Measurements from ENCODE around the gene ROM1.
A peak's percentile ranks its signal among the peaks of the same experiment; 100 is the strongest.
"Not testable (repeated sequence)": the region's sequence is repeated elsewhere in the genome, so short reads cannot be mapped to it uniquely, and the experiment has no call there.

ROM1 gene, protein sequence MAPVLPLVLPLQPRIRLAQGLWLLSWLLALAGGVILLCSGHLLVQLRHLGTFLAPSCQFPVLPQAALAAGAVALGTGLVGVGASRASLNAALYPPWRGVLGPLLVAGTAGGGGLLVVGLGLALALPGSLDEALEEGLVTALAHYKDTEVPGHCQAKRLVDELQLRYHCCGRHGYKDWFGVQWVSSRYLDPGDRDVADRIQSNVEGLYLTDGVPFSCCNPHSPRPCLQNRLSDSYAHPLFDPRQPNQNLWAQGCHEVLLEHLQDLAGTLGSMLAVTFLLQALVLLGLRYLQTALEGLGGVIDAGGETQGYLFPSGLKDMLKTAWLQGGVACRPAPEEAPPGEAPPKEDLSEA

DNA sequence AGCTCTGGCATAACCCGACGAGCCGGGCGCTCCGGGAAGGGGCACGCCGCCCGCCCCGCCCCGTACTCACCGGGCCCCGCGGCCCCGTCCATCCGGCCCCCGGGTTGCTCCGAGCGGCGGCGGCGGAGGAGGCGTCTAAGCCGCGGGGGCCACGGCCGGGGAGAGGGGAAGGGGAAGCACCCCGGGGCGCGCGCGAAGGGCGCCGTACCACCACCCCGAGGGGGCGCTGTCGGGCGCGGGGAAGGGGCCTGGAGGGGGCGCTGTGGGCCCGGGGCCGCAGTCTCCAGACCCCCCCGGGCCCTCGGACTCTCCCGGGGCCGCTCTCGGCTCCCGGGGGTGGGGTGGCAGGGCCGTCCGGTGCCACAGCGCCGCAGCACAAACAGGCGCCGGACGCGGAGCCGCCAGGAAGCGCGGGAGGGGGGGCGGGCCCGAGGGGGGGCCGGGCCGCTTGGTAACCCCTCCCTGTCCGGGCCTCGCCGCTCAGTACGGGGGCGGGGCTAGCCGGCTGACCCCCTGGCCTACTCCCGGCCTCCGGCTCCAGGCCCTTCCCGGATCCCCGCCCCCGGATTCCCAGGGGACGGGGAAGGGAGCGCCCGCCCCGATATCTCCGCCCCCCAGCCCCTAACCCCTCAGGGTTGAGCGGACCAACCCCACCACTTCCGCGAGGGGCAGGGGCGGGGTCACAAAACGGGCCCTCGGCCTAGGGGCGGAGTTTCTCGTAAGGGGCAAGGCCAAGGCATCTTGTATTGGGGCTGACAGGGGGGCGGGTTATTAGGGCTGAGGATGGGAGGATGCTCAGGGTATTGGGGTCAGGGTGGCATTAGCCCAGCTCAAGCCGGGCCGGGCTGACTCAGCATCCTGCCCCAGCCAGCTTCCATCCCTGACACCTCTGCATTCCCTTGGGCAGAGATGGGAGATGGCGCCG, at the start of gene ROM1, which contains the start of gene EML3:
TSS of gene ROM1 (plus strand) at position 892 of the 925 bp plus-strand sequence. CDS start at position 917, 25 bp downstream.
TSS of gene EML3 (minus strand) at position 410 of the 925 bp plus-strand sequence. CDS start at position 92, 318 bp downstream.
- DNase-seq (ENCODE audit: low read depth): peak; percentile 87

DNA sequence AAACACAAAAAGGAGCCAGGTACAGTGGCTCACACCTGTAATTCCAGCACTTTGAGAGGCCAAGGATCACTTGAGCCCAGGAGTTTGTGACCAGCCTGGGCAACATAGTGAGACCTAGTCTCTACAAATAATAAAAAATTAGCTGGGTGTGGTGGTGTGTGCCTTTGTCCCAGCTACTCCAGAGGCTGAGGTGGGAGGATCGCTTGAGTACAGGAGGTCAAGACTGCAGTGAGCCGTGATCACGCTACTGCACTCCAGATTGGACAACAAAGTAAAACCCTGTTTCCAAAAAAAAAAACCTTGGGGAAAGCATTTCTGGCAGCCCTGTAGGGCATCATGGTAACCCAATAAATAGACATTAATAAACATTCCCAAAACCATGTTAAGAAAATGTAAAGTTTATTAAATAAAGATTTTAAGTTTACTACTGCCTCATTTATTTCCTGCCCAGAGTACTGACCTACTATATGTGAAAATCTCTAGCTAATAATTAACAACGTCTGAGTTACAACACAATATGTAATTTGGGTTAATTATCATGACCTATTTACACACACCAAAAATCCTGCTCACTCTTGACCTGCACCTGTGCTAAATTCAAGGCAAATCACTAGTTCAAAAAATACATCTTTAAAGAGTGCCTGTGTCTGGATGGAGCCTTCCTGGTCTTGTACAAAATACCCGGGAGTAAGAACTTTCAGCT, 47.8 kb upstream of the ROM1 start:
- no peak for DNase-seq (ENCODE audit: low read depth)

DNA sequence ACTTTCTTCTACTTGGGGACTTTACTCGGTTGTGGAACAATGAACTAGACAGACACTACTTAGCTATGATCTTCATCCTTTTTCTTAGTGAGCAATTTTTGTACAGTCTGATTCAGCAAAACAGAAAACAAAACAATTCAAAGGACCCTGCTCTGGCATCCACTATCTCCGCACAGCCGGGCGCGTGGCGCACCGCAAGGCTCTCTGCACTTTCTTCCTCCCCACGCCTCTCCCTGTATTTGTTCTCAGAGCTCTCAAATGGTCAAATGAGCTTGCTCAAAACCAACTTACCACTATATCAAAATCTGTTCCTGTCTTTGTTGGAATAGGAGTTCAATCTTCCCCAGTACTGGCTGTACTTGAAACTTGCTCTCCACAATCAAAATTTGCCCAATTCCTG, 46.8 kb upstream of the ROM1 start:
- no peak for DNase-seq (ENCODE audit: low read depth)

DNA sequence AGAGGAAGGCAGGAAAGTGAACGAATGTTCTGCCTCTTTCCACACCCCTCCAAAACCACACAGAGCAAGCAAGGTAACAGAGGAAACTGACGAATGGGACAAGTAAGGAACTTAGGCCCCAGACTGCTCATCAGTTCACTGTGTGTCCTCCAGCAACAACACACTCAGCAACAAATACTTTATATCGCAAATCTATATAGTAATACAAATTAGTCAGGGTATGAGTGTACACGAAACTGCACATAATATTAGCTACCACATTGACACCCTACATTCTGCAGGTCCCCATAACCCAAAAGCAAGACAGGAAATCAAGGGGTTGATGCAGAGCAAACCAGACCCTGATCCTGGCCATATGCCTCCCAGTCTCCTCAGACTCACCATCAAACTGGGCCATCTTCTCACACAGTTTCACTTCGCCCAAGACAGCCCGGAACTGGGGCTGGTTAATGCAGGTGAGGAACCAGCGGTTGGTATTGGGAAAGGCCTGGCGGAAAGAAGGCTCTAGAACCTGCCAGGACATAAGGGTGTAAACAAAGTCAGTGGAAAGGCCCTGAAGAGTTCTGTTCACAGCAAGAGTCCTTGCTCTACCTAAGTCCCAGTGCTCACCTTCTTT, 45.9 kb upstream of the ROM1 start:
- no peak for DNase-seq (ENCODE audit: low read depth)

DNA sequence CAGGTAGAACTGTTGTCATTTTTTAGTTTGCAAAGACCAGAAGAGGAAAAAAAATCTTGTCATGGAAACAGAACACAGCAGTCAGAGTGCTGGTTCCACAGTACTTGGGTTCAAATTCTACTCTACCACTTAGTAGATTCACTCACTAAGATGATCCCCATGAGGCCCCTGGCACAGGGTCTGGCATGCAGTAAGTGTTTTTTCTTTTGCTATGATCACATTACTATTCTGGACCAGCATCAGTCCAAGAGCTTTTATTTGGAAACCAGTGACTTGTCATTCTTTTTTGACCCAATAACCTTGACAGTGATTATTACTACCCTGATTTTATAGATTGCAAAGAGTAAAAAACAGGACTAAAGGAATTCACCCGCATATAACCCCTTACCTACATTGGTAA, 43.4 kb upstream of the ROM1 start:
- no peak for DNase-seq (ENCODE audit: low read depth)

DNA sequence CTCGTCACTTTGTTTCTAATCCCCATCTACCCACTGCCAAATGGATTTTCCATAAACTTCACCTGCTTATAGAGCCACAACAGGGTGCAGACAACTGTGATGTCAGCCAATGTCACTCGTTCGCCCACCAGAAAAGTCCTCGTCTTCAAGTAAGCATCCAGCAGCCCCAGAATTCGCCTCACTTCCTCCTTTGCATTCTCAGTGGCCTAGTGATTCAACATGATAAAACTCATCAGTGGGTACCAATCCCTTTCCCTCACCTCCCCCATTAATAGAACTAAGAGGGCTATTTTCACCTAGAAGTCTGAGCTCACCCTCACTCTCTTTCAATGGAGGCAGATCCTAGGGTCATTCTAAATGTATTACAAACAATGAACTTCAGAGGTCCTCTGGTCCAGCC, 42.2 kb upstream of the ROM1 start:
- DNase-seq (ENCODE audit: low read depth): not testable (repeated sequence)

DNA sequence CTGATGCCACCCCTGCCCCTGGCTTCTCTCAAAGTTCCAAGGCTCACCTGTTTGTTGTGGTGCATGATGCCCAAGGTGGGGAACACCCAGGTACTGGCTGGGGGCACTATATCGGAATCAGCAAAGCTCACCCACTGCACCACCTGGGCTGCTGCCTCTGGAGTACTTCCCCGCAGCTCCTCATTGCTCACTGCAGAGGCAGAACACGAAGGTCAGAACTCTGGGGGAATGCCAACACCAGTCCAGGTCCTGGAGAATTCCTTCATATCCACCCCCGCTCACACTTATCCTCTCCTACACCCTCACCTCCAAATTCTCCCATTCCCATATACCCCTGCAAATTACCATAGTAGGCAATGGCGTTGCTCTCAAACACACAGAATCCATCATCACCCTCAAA, 41.6 kb upstream of the ROM1 start:
- DNase-seq (ENCODE audit: low read depth): not testable (repeated sequence)

DNA sequence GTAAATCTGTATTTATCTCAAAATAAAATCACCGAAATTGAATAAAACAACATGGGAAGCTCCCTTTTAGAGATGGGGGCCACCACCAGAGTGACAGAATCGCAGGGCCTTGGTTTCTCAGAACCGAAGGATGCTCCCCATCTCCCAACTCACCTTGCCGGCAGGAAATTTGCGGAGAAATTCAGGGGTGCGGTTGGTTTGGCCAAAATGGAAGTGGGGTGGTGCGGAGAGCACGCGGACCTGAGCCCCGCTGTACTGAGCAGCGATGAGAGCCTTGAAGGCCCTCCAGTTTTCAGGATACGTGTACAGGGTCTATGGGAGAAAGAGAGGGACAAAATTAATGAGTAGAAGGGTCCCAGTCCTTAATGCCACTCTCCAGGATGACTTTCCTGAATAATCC, 40.6 kb upstream of the ROM1 start:
- no peak for DNase-seq (ENCODE audit: low read depth)

DNA sequence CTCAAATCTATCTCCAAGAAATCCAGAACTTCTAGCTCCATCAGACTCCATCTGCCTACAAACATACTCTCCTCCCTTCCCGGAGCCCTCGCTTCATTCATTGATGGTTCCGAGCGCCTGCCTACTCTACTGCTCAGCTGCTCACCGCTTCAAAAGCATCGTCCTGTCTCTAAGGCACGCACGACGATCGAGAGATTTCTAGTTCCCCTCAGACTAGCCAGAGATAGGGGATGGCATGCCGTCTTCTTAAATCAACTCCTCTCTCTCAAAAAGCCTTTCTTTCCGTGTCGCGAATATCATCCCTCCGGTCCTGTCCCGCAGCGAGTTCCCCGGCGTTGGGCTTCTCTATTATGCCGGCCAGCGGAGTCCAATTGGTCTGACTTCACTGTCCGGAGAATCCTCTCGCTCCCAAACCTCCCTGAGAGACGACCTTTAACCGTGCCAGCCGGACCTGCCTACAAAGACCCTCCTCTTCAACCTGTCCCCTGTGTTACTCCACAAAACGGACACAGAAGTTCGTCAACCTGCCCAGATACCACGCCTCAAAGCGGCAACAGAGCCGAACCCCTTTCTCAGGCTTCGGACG, 40.0 kb upstream of the ROM1 start:
- no peak for DNase-seq (ENCODE audit: low read depth)

DNA sequence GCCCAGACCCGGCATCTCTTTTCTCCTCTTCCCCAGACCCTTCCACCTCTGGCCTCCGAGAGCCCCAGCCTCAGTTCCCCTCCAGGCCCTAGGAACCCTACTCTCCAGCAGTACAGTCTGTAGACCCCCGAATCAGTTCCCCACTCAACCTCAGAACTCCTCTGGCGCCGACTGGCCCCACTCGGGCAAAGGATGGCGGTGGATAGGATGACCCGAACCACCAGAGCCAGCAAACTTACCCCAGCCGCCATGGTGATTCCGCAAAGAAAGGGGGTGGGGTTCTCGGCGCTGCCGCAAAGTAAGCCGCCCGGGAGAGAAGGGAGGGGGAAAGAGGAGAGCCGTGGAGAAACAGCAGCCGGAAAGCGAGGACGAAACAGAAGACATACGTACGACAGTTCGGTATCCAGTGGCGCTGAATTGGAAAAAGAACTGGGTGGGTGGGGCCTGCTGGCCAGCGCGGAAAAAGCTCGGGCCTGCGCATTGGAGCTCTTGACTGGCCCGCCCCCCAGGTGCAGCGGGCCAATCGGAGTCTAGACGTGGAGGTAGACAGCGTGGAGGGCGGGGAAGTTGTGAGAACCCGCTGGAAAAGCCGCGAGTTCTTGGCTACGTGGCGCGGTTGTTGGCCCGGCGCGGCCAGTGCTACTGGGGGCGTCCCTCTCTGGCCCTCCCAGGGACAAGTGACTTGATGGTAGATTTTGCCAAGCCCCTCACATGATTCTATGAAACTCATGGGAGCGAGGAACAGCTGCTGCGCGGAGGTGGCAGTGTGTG, 39.3 kb upstream of the ROM1 start, which contains the start of gene EEF1G:
TSS of gene EEF1G (minus strand) at position 300 of the 771 bp plus-strand sequence. CDS start at position 251, 49 bp downstream.
- peak; percentile 100 for DNase-seq (ENCODE audit: low read depth)

DNA sequence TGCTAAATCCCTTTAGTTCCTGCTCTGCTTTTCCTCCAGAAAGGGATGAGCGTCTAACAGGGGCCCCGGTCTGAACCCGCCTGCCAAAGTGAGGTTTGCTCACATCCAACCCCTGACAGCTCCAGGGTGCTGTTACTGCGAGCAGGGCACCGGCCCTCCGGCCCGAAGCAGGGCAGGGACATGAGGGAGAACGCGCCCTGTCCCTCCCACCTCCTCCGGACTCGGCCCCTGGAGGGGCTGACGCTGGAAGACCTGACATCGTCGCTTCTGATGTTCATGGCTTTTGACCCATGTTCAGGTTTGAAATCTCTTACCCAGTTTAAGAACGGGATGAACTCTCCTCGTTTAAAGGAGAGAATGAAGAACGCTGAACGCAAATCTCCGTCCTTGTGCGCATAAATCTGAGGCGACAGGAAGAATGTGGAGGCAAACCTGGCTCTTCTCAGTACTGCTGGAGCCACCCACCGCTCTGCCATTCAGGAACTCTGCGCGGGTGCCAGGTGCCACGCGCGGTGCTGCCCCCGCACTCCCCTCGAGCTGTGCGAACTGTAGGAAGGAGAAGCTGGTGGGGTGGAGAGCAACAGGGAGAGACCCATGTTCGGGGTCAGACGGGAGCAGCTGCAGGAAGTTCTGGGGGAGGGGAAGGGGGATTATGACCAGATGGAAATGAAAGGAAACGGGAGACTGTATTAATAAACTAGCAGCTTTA, 38.5 kb upstream of the ROM1 start:
- DNase-seq (ENCODE audit: low read depth): no peak

DNA sequence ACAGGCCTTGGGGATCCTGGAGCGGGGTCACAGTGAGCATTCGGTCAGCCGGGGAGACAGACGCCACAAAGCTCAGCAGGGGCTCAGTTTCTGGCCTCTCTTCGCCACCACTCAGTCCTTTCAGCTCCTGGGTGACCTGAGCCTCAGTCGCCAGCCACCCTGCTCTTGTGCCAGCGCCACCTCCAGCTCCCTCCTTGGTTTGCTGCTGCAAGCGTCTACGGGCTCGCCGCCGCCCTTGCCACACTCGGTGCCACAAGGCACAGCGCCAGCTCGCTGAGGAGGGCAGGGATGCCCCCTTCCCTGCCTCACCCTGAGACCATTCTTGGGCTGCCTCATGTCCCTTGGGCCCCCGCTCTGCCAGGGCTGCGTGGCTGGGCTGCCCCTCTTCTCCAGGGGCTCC, 37.9 kb upstream of the ROM1 start:
- DNase-seq (ENCODE audit: low read depth): no peak

DNA sequence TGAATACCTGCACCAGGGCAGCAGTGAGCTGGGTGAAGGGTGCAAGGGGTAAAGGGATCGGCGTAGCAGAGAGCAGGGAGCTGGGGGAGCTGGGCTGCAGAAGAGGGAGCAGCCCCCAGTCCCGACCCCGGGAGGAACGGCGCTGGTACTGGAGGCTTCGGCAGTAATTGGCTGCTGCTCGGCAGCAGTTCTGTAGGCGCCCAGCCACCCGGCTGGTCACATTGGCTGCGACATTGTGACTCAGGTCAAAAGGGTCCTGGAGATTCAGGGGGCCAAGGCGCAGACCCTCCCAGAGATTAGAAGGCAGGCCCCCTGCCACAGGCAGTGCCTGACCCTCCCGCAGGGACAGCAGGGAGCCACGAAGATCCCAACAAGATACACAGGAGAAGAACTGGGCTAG, 37.2 kb upstream of the ROM1 start:
- no peak for DNase-seq (ENCODE audit: low read depth)

DNA sequence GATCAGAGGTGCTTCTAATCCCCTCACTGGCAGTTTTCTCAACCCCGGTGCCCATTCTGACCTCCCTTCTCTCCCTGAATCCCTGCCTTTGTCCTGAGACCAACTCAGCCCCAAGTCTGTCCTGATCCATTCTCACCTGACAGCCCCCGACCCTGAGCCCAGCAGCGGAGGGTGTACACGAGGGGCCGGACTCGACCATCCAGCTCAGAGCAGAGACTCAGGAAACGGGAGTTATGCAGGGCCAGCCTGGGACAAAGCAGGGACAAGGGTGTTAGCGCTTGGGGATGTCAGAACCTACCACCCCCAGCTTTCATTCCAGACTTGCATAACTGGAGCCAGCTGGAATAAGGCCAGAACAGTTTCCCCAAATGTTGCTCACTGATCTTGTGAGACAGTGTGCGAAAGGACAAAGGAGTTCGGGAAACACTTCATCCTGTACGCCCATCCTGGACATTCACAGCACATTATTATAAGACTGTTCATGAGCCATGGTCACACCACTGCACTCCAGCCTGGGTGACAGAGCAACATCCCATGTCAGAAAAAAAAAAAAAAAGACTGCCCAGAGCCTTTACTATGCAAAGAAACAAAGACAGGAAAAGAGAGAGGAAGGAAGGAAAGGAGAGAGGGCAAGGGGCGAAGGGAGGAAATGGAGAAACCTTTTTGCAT, 35.9 kb upstream of the ROM1 start:
- DNase-seq (ENCODE audit: low read depth): no peak

DNA sequence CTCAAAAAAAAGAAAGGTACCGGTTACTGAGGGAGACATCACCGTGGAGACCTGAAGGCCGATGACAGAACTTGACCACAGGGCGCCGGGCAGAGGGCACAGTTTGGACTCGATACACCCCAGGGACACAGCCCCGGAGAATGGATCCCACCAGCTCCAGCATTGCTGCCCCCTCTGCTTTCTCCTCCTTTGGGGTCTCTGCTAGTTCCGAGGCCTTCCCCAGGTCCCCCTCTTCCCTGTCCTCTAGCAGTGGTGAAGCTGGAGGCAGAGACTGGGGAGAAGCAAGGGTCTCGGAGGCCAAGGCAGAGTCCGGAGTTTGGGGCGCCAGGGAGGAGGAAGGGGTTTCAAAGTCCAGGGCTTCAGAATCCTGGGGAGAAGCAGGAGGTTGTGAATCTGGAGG, 34.5 kb upstream of the ROM1 start:
- DNase-seq (ENCODE audit: low read depth): no peak

DNA sequence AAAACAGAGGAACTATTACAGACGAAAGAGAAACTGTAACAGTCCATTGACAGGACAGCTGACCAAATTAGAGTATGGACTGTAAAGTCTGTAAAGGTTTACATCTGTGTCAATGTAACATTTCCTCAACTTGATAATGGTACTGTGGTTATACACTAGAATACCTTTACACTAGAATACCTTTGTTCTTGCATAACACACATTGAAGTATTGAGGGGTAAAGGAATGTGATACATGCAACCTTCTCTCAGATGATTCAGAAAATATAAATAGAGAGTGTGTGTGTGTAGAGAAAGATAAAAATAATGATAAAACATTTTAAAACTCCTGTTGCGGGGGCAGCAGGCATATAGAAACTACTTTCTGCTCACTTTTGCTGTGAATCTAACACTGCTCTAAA, 33.8 kb upstream of the ROM1 start:
- DNase-seq (ENCODE audit: low read depth): no peak

DNA sequence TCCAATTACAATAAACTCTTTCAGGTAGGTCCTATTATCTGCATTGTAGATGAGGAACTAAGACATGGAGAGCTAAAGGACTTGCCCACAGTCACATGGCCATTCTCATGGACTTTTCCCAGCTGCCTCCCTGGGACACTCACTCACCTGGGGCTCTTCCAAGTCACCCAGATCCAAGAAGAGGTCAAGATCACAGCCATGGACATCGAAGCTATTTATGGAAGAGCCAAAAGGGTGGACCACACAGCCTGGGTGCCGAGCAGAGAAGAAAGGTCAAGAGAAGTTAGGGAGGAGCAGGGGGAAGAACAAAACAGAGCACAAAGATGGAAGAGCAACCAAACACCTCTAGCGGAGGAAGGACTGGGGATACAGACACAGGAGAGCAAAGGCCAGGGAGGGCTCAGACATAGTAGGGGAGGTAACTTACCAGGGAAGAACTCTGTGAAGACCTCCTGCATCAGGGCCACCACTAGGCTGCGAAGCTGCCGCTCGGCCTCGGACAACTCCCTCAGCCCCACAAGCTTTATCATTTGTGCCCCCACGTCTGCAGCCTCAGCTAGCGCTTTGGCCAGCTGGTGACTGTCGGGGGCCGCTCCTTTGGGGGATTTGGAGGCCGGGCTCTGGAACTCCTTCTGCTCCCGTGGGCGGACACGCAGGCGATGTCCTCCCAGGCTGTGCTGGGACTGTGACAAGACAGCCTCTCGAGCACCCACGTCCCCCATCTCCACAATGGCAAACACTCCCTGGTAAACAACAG, 31.9 kb upstream of the ROM1 start:
- DNase-seq (ENCODE audit: low read depth): no peak

DNA sequence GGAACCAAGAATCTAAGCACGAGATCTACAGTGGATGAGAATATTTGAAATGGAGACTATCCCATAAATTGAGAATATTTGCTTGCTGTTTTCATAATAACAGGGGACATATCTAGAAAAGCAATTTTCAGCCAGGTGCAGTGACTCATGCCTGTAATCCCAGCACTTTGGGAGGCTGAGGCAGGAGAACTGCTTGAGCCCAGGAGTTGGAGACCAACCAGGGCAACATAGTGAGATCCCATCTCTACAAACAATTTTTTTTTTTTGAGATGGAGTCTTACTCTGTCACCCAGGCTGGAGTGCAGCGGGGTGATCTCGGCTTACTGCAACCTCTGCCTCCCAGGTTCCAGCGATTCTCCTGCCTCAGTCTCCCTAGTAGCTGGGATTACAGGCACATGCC, 31.3 kb upstream of the ROM1 start:
- not testable (repeated sequence) for DNase-seq (ENCODE audit: low read depth)

DNA sequence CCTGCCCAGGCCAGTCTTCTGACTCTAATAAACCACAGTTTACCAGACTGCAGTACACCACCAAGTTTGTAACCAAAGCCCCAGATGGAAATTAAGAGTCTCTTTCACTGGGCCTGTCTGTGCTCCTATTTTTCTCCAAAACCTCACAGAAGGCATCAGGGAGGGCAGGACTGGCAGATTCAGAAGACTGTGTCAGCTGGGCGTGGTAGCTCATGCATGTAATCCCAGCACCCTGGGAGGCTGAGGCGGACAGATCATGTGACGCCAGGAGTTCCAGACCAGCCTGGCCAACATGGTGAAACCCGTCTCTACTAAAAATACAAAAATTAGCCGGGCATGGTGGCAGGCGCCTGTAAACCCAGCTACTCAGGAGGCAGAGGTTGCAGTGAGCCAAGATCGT, 27.7 kb upstream of the ROM1 start:
- not testable (repeated sequence) for DNase-seq (ENCODE audit: low read depth)

Measured in fibroblast of the conjunctiva (primary cell).